ENCODE results near the gene RUNX2. TPM values are rescaled to one million over a fixed set of nuclear protein-coding genes. Genes with fewer than 3 reads are reported as not detected.

Gene RUNX2
- total RNA-seq, 1 experiment from 2014 or later = 6.8 TPM

- DNase-seq (ENCODE audit: low spot score) = no peak
Observed at GRCh38 chr6:45351076-45351475, 22.9 kb downstream of the RUNX2 start.

GRCh38 chr6:45351667-45352066 lies 23.5 kb downstream of the RUNX2 start:
- DNase-seq (ENCODE audit: low spot score) = no peak

DNA sequence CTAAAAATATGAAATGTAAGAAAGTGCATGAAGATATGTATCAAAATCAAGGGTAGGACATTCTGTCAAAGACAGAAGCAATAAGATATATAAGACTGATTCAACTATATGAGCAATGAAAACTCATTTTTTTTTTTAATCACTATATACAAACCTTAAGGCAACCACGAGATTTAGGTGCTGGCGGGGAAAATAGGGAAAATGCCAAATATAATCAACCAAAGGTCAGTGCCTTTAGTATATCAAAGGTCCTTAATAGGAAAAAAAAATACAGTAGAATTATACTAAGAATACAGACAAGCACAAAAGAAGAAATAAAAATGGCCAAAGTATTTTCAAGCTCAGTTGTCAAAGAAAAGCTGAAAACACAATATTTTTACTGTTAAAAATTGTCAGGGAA lies 25.5 kb downstream of the RUNX2 start:
- no peak for DNase-seq (ENCODE audit: low spot score)

DNA sequence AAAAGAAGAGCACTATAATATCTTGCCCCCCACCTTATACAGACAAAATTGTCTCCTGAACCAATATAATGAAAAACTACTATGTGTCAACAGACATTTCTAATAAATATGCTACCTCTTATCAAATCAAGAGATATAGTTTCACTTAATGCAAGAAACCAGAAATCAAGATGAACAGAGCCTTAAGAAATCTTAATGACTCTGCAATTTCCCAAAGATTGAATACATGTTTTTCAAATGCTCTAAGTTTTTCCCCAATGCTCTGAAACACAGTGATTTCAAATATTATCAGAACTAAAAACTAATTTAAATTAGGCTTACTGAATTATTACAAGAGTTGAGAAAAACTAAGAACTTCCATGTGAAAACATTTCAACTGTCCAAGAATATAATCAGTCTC lies 36.3 kb downstream of the RUNX2 start:
- DNase-seq (ENCODE audit: low spot score) = no peak

DNA sequence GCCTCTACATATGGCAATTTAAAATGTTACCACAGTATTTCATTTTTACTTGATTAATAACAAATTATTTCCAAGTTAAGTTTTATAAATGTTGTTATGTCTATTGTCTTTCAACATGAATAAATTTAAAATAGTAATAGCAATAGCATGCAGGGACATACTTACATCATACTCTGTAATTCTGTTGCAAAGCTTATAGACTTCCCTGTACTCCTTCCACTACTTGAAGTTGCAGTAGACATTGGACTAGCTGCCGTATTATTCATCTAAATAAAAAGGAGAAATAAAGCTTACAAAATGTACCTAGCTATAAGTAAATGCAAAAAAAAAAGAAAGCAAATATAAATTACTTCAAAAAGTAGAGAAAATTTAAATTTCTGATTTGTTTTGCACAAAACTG lies 36.9 kb downstream of the RUNX2 start:
- no peak for DNase-seq (ENCODE audit: low spot score)

DNA sequence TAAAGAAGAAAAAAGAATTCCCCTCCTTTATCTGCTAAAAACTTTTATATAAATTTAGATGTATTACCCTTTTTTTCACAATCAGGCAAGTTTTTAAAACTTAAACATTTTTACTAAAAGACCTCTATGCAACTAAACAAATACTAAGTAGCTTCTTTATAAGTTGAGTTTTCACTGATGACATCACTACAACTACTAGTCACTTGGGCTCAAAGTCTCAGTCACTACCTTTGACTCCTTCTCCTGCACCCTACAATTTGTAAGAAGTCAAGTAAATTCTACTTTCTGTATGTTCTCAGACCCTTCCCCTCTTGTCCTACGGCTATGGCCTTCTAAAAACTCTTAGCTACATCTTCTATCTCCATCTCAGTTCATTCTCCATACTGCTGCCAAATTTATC lies 38.4 kb downstream of the RUNX2 start:
- DNase-seq (ENCODE audit: low spot score) = no peak

DNA sequence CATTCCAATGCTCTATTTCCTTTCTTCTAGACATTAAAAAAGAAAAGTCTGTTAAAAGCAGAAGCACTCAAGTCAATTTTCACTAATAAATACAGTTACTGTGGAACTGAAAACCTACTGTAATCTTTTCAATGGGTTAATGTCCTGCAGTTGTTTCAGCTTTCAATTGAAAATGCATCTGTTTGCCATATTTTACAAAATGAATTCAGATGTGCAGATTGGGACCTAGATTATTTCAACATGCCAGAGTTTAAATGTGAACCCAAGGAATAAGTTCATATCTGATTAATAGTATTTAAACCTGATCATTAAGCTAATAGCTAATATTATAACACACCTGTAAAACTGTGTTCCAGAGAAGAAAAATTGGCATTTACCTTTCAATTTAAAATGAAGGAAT lies 39.9 kb downstream of the RUNX2 start:
- no peak for DNase-seq (ENCODE audit: low spot score)

DNA sequence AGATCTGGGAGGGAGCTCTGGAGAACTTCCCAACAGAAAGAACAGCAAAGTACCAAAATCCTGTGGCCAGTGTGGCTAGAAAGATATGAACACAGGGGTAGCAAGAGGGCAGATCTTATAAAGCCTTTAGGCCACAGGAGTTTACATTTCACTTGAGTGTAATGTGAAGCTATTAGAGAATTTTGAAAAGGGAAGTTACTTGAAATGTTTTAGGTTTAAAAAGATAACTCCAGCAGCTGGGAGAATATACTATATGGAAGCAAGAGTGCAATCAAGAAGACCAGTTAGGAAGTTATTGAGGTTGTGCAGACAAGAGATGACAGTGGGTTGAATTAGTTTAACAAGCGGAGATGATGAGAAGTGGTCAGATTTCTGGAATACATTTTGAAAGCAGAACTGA lies 41.7 kb downstream of the RUNX2 start:
- DNase-seq (ENCODE audit: low spot score) = no peak

DNA sequence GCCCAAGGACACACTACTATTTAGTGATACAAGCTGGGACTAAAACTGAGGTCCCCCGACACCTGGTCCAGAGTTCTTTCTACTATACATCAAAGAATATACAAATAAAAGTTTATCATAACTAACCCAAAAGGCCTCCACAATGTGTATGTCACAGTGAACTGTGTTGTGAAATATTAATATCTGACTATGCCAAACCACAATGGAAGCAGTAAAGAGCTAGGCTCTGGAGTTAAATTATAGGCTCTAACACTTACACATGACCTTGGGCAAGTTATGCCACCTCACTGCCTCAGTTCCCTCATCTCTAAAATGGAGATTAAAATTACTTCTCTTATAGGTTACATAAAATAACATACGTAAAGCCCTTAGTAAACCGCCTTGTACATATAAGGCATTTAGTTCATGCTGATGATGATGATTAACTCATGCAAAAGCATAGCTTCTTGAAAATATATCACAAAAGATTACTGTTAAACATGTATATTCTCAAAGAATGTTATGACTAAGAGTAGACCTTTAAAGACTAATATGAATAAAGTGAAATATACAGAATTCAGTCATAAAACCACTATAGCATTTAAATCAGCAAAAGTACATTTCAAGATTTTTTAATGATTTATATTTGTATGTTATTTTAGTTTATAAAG lies 43.9 kb downstream of the RUNX2 start:
- no peak for DNase-seq (ENCODE audit: low spot score)

DNA sequence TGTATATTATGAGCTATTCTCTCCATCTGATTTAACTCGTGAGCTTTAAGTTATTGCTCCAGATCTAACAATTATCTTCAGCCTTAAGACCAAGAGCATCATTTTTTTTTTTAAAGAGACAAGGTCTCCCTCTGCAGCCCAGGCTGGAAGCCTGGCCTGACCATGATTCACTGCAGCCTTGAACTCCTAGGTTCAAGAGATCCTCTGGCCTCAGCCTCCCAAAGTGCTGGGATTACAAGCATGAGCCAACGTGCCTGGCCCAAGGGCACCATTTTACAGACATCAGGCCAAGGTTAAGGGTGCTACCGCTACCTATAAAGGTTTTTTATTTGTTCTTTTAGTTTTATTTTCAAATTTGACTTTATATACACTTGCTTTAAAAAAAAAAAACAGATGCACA lies 47.3 kb downstream of the RUNX2 start:
- DNase-seq (ENCODE audit: low spot score) = no peak

- DNase-seq (ENCODE audit: low spot score) = no peak
Observed at GRCh38 chr6:45376310-45377042, 48.3 kb downstream of the RUNX2 start.

DNA sequence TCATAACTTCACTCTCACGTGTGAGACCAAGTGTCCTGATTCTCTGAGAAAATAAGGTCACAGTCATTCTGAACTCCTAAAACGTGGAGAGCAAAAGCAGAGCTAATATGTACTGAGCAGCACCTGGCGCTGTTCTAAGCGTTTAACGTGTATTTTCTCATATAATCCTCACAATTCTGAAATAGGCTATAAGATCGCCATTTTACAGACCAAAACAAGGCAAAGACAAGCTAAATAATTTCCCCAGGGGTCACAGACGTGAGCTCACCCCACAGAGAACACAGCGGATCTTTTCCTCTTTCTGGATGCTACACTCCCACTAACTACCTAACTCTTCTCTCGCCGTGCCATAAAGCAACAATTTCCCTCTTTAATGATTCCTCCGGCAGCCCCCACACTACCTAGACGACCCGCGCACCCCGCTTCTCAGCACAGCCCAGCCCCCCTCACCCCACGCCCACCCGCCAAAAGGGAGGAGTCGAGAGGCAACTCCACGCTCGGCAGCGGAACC lies 49.0 kb downstream of the RUNX2 start:
- DNase-seq (ENCODE audit: low spot score) = peak; percentile 46

GRCh38 chr6:45377554-45378333 lies 49.6 kb downstream of the RUNX2 start, which contains the start of gene SUPT3H:
Gene SUPT3H (minus strand): TSS chr6:45377934.
- peak; percentile 95 for DNase-seq (ENCODE audit: low spot score)

- peak; percentile 35 for DNase-seq (ENCODE audit: low spot score)
Observed at GRCh38 chr6:45378334-45378926, 50.3 kb downstream of the RUNX2 start.

DNA sequence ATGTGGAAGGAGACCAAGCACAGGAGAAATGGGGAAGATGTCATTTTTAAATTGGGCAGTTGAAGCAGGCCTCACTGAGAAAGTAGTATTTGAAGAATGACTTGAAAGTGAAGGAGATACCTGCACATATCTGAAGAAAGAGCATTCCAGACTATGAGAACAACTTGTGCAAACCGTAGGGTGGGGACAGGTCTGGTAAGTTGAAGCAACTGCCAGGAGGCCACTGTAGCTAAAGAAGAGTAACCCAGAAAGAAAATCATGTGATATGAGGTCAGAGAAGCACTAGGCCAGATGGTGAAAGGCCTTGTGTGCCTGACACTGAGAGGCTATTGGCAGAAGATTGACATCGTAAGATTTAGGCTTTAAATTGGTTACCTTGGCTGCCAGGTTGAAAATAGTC lies 54.3 kb downstream of the RUNX2 start:
- no peak for DNase-seq (ENCODE audit: low spot score)

DNA sequence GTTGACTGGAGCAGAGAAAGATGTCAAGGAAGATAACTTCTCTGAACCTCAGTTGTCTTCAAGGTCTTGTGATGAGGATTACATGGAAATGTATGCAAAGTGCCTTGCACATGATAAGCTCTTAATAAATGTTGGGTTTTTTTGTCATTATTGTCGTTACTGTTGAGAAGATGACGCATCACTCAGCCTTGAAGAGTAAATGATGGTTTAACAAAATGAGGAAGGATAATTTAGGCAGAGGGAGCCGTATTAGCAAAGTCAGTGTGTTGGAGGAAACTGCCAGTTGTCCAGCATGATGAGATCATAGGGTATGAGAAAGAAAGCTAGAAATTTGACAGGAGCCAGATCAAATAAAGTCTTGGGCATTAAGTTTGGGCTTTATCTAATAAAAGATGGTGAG lies 58.4 kb downstream of the RUNX2 start:
- no peak for DNase-seq (ENCODE audit: low spot score)

DNA sequence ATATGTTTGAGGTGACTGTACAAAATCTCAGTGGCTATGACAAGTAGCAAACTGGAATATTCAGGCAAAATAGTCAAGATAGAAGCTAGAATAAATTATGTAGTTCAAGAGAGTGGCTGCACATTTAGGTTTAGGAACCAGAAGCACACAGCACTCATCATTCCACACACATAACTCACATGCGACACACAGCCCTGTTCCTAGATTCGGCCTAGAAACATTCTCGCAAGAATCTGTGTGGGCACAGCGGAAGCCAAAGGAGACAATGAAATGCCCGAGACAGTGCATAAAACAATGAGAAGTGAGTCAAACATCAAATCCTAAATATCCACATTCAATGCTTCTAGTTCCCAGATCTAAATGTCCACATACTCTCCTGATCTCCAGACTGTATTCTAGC lies 59.1 kb downstream of the RUNX2 start:
- DNase-seq (ENCODE audit: low spot score) = no peak

GRCh38 chr6:45388328-45388727 lies 60.2 kb downstream of the RUNX2 start:
- peak; percentile 22 for DNase-seq (ENCODE audit: low spot score)

DNA sequence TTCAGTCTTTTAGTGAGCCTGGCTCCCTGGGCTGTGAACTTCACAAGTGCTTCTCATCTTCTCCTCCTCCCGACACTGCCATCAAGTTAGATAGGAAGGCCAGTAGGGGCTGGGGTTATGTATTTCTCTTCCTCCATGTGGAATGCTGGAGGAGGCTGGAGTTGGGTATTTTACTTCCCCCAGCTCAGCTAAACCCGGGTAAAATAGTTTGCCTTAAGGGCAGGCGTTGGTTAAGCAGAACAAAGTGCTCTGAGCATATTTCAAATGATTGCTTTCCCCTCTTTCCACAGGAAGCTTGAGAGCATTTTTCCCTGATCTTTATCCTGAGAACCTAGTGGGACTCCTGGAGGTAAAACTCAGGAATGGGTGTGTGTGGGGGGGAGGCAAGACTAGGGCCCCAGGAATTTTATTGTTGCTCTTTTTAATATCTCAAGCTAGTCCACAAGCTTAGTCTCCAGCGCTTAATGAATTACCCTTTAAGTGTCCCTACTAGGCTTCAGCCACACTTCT lies 66.5 kb downstream of the RUNX2 start:
- DNase-seq (ENCODE audit: low spot score) = no peak

GRCh38 chr6:45398075-45398813 lies 70.1 kb downstream of the RUNX2 start:
- peak; percentile 43 for DNase-seq (ENCODE audit: low spot score)

DNA sequence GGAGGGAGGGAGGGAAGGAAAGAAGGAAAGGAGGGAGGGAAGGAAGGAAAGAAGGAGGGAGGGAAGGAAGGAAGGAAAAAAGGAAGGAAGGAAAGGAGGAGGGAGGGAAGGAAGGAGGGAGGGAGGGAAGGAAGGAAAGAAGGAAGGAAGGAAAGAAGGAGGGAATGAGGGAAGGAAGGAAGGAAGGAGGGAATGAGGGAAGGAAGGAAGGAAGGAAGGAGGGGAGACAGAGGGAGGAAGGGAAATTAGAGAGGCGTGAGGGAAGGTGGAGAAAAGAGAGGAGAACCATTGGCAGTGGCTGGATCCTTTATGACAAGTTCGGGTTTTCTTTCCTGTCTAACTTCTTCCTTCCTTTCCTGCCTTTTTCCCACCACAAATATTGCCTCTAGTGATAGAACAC lies 71.9 kb downstream of the RUNX2 start:
- no peak for DNase-seq (ENCODE audit: low spot score)

Measured in HT-29 (cell line).